ENCODE measurements around the gene ARHGEF6.

ARHGEF6 gene

DNA sequence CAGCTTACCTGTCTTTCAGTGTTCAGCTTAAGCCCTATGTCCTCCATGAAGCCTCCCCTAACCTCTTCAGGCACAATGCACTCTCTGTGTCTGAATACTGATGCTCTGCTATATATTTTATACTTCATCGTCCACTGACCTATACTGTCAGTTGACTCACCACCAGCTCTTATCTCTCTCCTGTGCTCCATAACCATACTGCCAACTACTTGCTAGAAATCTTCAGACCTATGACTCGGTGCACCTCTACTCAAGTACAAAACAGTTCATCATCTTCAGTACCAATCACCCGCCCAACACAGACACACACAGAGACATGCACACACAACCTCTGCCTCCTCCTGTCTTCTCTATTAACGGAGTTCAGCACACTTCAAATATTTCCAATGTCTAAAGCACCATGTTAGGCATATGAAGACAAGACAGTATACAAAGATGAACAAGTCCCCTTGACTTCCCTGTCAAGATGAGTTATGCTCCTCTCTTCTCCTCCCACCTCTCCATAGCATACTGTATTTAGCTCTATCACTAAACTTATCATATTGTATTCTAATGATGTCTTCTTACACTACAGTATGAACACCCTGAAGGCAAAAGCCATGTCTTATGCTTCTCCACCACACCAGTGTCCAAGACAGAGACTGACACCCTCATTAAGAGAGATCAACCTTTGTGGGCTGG, 42.5 kb downstream of the ARHGEF6 start:
- ChIA-PET POLR2A (no interaction called here), CTCF (interaction anchor here (0.6 to 1.5 kb wide), 2 partner anchors 11 to 189 kb away, joined by 3 to 9 read pairs; no protein-coding TSS in a partner anchor)
- Histone ChIP-seq H3K36me3 (ENCODE audit: control insufficient read depth in 2 of 2, insufficient read depth in 1 of 2, low read length in 2 of 2) (peaks cover 0 to 3% of the 10 kb centered on the region in 2 experiments; a peak in 2 of 3 replicates), H3K4me3 (ENCODE audit: low read depth, low read length) (no peak overlapping the region), H3K4me1 (ENCODE audit: control insufficient read depth, insufficient read depth, low read length) (no peaks in the 10 kb centered on the region), H3K9me3 (ENCODE audit: control insufficient read depth, insufficient read depth, low read depth, low read length) (no peaks in the 10 kb centered on the region), H3K27ac (ENCODE audit: extremely low read depth, low read depth, low read length) (no peak overlapping the region)
- no peak for TF ChIP-seq ZNF510 (tag by site-specific recombination; IDR thresholded peaks at IDR 0.05; ENCODE audit: insufficient replicate concordance)
- TF ChIP-seq GLI2 (tag by site-specific recombination; IDR thresholded peaks at IDR 0.05; ENCODE audit: borderline replicate concordance, low read depth) = no peak
- TF ChIP-seq ZNF223 (tag by site-specific recombination; IDR thresholded peaks at IDR 0.05) = no peak
- TF ChIP-seq, protein P1, sequence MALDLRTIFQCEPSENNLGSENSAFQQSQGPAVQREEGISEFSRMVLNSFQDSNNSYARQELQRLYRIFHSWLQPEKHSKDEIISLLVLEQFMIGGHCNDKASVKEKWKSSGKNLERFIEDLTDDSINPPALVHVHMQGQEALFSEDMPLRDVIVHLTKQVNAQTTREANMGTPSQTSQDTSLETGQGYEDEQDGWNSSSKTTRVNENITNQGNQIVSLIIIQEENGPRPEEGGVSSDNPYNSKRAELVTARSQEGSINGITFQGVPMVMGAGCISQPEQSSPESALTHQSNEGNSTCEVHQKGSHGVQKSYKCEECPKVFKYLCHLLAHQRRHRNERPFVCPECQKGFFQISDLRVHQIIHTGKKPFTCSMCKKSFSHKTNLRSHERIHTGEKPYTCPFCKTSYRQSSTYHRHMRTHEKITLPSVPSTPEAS (tag by site-specific recombination; IDR thresholded peaks at IDR 0.05) = no peak

DNA sequence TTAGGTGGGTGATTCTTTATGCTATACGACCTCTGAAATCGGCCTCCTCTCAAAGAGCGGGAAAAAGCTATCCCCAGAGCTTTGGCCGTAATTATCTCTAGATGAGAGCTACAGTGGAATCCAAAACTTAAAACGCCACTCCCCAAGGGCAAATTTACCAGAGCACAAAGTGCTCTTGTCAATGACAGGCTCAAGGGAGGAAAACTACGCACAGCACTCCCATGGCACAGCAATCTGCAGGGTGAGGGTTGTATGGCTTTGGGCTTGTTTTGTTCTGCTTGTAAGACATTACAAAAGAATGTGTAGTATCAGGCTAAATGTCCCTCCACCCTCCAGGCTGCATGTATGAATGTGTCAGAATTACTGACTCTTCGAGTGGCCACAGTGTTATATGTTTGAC, 44.0 kb downstream of the ARHGEF6 start:
- Histone ChIP-seq H3K27ac (ENCODE audit: extremely low read depth, low read depth, low read length) (no peak overlapping the region), H3K4me1 (ENCODE audit: control insufficient read depth, insufficient read depth, low read length) (no peaks in the 10 kb centered on the region), H3K4me3 (ENCODE audit: low read depth, low read length) (no peak overlapping the region), H3K36me3 (ENCODE audit: control insufficient read depth in 2 of 2, insufficient read depth in 1 of 2, low read length in 2 of 2) (peaks cover 0 to 2% of the 10 kb centered on the region in 2 experiments; a peak in 1 of 3 replicates), H3K9me3 (ENCODE audit: control insufficient read depth, insufficient read depth, low read depth, low read length) (no peaks in the 10 kb centered on the region)
- ChIA-PET CTCF (no interaction called here), POLR2A (no interaction called here)
- TF ChIP-seq ZNF624 (tag by site-specific recombination; IDR thresholded peaks at IDR 0.05) = no peak
- TF ChIP-seq, protein P2, sequence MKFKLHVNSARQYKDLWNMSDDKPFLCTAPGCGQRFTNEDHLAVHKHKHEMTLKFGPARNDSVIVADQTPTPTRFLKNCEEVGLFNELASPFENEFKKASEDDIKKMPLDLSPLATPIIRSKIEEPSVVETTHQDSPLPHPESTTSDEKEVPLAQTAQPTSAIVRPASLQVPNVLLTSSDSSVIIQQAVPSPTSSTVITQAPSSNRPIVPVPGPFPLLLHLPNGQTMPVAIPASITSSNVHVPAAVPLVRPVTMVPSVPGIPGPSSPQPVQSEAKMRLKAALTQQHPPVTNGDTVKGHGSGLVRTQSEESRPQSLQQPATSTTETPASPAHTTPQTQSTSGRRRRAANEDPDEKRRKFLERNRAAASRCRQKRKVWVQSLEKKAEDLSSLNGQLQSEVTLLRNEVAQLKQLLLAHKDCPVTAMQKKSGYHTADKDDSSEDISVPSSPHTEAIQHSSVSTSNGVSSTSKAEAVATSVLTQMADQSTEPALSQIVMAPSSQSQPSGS (tag by site-specific recombination; IDR thresholded peaks at IDR 0.05; ENCODE audit: low read depth) = no peak
- no peak for TF ChIP-seq ZNF266 (tag by site-specific recombination; IDR thresholded peaks at IDR 0.05; ENCODE audit: low read depth)
- no peak for TF ChIP-seq ZFP37 (tag by site-specific recombination; IDR thresholded peaks at IDR 0.05)
- no peak for TF ChIP-seq ZNF670 (tag by site-specific recombination; IDR thresholded peaks at IDR 0.05; ENCODE audit: low read depth)
- TF ChIP-seq ZNF169 (tag by site-specific recombination; IDR thresholded peaks at IDR 0.05) = no peak
- TF ChIP-seq ZNF747 (tag by site-specific recombination; IDR thresholded peaks at IDR 0.05) = no peak
- TF ChIP-seq ZNF146 (tag by site-specific recombination; IDR thresholded peaks at IDR 0.05) = no peak
- no peak for TF ChIP-seq ZNF391 (tag by site-specific recombination; IDR thresholded peaks at IDR 0.05; ENCODE audit: borderline replicate concordance, low read depth)
- no peak for TF ChIP-seq ZBTB17 (tag by site-specific recombination; IDR thresholded peaks at IDR 0.05)
- no peak for TF ChIP-seq ZNF560 (tag by site-specific recombination; IDR thresholded peaks at IDR 0.05; ENCODE audit: borderline replicate concordance)
- TF ChIP-seq ZNF202 (tag by site-specific recombination; IDR thresholded peaks at IDR 0.05; ENCODE audit: borderline replicate concordance) = no peak
- TF ChIP-seq ZNF239 (tag by site-specific recombination; IDR thresholded peaks at IDR 0.05) = no peak
- no peak for TF ChIP-seq ZNF530 (tag by site-specific recombination; IDR thresholded peaks at IDR 0.05; ENCODE audit: low read depth)
- TF ChIP-seq ZBTB1 (tag by site-specific recombination; IDR thresholded peaks at IDR 0.05) = no peak
- no peak for TF ChIP-seq ZNF341 (tag by site-specific recombination; IDR thresholded peaks at IDR 0.05; ENCODE audit: low read depth)
- TF ChIP-seq YY1 (tag by site-specific recombination; IDR thresholded peaks at IDR 0.05) = no peak

DNA sequence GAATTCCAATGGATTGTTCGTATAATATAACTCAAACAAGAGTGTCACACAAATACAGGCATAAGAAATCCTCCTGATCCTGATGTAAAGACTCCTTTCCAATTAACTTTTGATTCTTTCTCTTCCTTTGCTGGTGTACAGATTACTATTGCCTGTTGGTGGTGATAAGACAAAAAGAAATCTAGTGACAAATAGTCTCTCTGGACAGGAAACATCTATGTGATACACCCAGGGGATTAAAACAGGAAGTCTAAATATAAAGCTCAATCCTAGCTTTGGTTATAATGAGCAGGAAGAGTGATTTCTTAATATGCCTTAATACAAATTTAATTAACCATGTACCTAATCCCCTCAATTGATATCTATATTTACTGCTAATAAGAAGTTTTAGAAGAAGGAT, 45.1 kb downstream of the ARHGEF6 start:
- Histone ChIP-seq H3K36me3 (ENCODE audit: control insufficient read depth in 2 of 2, insufficient read depth in 1 of 2, low read length in 2 of 2) (no peaks in the 10 kb centered on the region), H3K9me3 (ENCODE audit: control insufficient read depth, insufficient read depth, low read depth, low read length) (no peaks in the 10 kb centered on the region), H3K27ac (ENCODE audit: extremely low read depth, low read depth, low read length) (no peak overlapping the region), H3K4me3 (ENCODE audit: low read depth, low read length) (no peak overlapping the region), H3K4me1 (ENCODE audit: control insufficient read depth, insufficient read depth, low read length) (no peaks in the 10 kb centered on the region)
- no peak for TF ChIP-seq ZNF629 (tag by site-specific recombination; IDR thresholded peaks at IDR 0.05)
- no peak for TF ChIP-seq ZNF501 (tag by site-specific recombination; IDR thresholded peaks at IDR 0.05)
- TF ChIP-seq SETDB1 (IDR thresholded peaks at IDR 0.05; ENCODE audit: insufficient read length, low read length) = no peak
- TF ChIP-seq, protein P3, sequence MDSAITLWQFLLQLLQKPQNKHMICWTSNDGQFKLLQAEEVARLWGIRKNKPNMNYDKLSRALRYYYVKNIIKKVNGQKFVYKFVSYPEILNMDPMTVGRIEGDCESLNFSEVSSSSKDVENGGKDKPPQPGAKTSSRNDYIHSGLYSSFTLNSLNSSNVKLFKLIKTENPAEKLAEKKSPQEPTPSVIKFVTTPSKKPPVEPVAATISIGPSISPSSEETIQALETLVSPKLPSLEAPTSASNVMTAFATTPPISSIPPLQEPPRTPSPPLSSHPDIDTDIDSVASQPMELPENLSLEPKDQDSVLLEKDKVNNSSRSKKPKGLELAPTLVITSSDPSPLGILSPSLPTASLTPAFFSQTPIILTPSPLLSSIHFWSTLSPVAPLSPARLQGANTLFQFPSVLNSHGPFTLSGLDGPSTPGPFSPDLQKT (IDR thresholded peaks at IDR 0.05; ENCODE audit: borderline replicate concordance, low read depth, low read length) = no peak
- ChIA-PET POLR2A (no interaction called here), CTCF (no interaction called here)

All from HEK293 (cell line).